GM12872 (cell line): ENCODE results near the gene P2RY12.

Source experiments
- CTCF ChIP-seq: IDR thresholded peaks from 3 replicates; pipeline ENCODE4 v1.5.1; 2011; ENCODE audit warnings: low read depth, mild to moderate bottlenecking, low read length, moderate library complexity; ENCODE audit not compliant: insufficient read depth

Gene P2RY12

DNA sequence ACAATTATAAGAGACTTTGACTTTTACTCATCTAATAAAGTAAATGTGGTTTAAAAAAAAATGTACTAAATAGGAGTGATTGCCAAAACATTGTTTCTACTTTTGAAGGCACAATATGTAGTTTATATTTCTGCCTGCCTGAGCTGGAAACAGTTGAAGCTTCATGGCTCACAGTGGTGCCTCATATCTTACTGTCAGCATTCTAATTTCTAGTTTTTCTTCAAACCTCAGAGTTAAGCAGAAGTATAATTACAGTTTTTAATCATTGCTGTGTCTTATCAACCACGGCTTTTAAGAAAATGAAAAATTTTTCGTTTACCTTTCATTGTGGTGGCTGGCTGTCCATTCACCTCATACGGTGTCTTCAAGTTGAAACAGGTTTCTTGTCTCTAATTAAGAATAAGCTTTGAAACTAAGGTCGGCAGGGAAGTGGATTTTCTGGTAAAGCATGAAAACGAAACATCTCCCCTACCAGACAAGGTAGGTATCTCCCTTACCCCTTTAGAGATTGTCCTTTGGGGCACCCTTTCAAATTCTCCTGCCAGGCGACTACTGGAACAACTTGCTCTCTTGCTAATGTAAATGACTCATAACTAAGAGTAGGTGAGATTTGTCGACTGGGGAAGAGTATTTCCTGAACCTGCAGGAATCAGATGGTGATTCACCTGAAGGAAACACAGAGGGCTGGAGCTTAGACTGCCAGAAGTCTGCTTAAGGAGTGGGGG lies 68.1 kb downstream of the P2RY12 start, which contains the start of gene GPR87:
Gene GPR87, minus strand, starts transcription at position 554 of the 725 bp plus-strand sequence. CDS start 16,720 bp downstream, outside the sequence.
- no peak for TF ChIP-seq CTCF

DNA sequence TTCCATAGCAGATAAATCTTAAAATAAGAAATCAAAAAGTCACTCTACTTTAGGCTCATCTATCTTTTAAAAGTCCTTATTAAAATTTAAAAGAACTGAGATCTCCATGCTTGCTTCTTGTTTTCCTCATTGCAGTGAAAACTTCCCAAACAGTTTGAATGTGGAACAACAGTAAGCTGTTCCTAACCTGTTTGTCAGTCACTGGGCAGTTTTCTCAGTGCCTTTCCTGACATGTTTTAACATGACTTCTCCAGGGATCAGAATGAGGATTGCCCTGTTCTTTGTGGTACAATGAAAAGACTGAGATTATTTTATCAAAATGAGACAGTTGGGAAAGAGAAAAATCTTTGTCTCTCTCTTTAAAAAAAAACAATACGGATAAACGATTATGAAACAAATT lies 68.7 kb downstream of the P2RY12 start:
- TF ChIP-seq CTCF = no peak

- no peak for TF ChIP-seq CTCF
Measured at GRCh38 chr3:151315136-151315535, 69.4 kb downstream of the P2RY12 start.

- no peak for TF ChIP-seq CTCF
Measured at GRCh38 chr3:151314593-151314992, 70.0 kb downstream of the P2RY12 start.

DNA sequence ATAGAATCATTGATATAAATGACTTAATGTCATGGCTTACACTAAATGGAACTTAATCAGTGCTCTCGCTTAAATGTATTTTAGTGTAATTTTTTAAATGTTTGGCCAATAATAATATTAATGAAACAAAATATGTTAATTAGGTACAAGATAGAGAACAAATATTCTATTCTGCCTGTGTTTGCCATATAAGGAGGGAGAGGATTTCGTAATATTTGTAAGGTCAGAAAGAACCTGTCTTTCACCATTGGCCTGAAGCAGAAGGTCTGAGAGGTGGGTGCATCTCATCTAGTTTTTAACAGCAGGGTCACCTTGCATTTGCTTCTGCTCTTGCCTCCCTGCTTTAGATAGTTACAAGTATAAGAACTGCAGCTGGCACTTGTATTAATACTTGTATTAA lies 70.4 kb downstream of the P2RY12 start:
- TF ChIP-seq CTCF = no peak

- TF ChIP-seq CTCF = no peak
Measured at GRCh38 chr3:151312972-151313371, 71.6 kb downstream of the P2RY12 start.

DNA sequence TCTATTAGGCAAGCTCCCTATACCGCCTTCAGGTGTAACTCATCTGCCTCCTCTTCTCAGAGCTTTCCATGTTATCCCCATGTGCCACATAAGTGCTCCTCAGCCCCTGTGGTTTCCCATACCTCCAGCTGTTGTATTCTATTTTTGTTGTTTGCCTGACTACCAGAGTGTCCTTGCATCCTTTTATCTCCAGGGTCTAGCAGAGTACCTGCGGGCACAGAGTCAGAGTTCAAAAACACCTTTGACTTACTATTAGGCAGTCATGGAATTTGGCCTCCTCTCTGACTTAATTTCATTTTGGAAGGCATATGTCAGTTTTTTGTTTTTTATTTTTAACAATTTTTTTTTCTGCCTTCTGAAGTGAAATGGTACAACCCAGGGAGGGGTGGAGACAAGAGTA lies 75.0 kb downstream of the P2RY12 start:
- no peak for TF ChIP-seq CTCF
